SK-N-SH (cell line): Measurements from ENCODE around the gene RAP2A. TPM values are rescaled to one million over a fixed set of nuclear protein-coding genes. Genes with fewer than 3 reads are reported as not detected.

Experiments
- CTCF ChIA-PET: fragments of 300-600, 350-600 bp; formaldehyde crosslinking; extraction: SDS; loops from one replicate; lab custom pipeline; 2021; lab: Yijun Ruan, JAX
- POLR2A ChIA-PET: fragments of 350-600 bp; sonication (Branson Sonifier 250); formaldehyde crosslinking; extraction: SDS; loops from one replicate; lab custom pipeline; 2020; ENCODE audit warnings: antibody characterized with exemption, inconsistent platforms; lab: Yijun Ruan, JAX
- DNase-seq: peaks from one replicate; pipeline ENCODE4 v3.0.0; 2012
- H2AFZ ChIP-seq: fragments of 200-600 bp; sonication (generic); 2 replicates; pipeline ENCODE4 v1.8.1; 2016; ENCODE audit warnings: antibody characterized with exemption, mild to moderate bottlenecking, low read depth
- H3F3A ChIP-seq: fragments of 200-600 bp; sonication (generic); replicated peaks from 2 replicates; pipeline ENCODE3; 2016; ENCODE audit warnings: antibody characterized with exemption, mild to moderate bottlenecking; ENCODE audit not compliant: insufficient read depth
- H3K27ac ChIP-seq, 2 experiments: fragments of 200-500 bp in 1 of 2; fragments of 200-600 bp in 1 of 2; sonication (Bioruptor generic) in 1 of 2; sonication (generic), shearing (Covaris generic) in 1 of 2; 2 replicates each; pipeline versions ENCODE4 v1.5.1 to v1.6.1; 2014 to 2016; ENCODE audit warnings: low read depth in 2 of 2, inconsistent platforms in 1 of 2, low read length in 1 of 2, mild to moderate bottlenecking in 1 of 2, mixed read lengths in 1 of 2
- H3K27me3 ChIP-seq: fragments of 200-600 bp; sonication (generic), shearing (Covaris generic); 2 replicates; pipeline ENCODE4 v1.6.1; 2016; ENCODE audit warnings: mixed run types; ENCODE audit not compliant: insufficient read depth
- H3K36me3 ChIP-seq, 2 experiments: fragments of 200-500 bp in 1 of 2; fragments of 200-600 bp in 1 of 2; sonication (Bioruptor generic) in 1 of 2; sonication (generic) in 1 of 2; replicated peaks in 1 of 2; 2 replicates each; pipeline versions ENCODE3 to v1.5.1; 2014 to 2016; ENCODE audit warnings: low read length in 1 of 2, mild to moderate bottlenecking in 1 of 2; ENCODE audit not compliant: insufficient read depth in 2 of 2, control insufficient read depth in 1 of 2
- H3K4me1 ChIP-seq, 2 experiments: fragments of 200-500 bp in 1 of 2; fragments of 200-600 bp in 1 of 2; sonication (Bioruptor generic) in 1 of 2; sonication (generic), shearing (Covaris generic) in 1 of 2; 2 replicates each; pipeline versions ENCODE4 v1.5.1 to v1.6.1; 2014 to 2016; ENCODE audit warnings: low read depth in 1 of 2, low read length in 1 of 2, mixed run types in 1 of 2; ENCODE audit not compliant: insufficient read depth in 2 of 2, control insufficient read depth in 1 of 2
- H3K4me2 ChIP-seq: fragments of 200-600 bp; sonication (generic), shearing (Covaris generic); 2 replicates; pipeline ENCODE4 v1.6.1; 2017; ENCODE audit warnings: mixed run types
- H3K4me3 ChIP-seq, 2 experiments: fragments of 200-500 bp in 1 of 2; fragments of 200-600 bp in 1 of 2; sonication (Bioruptor generic) in 1 of 2; sonication (generic), shearing (Covaris generic) in 1 of 2; 2 replicates each; pipeline versions ENCODE4 v1.5.1 to v1.8.1; 2014 to 2016; ENCODE audit warnings: low read depth in 2 of 2, inconsistent platforms in 1 of 2, low read length in 1 of 2, mild to moderate bottlenecking in 1 of 2, mixed read lengths in 1 of 2, moderate library complexity in 1 of 2
- H3K79me2 ChIP-seq: fragments of 200-600 bp; sonication (generic); 2 replicates; pipeline ENCODE4 v1.8.1; 2017; ENCODE audit warnings: mild to moderate bottlenecking; ENCODE audit not compliant: insufficient read depth
- H3K9ac ChIP-seq: fragments of 200-600 bp; sonication (generic); 2 replicates; pipeline ENCODE4 v1.6.1; 2017; ENCODE audit warnings: mixed run types
- H3K9me2 ChIP-seq: fragments of 200-600 bp; sonication (generic); 2 replicates; pipeline ENCODE4 v1.6.1; 2017; ENCODE audit warnings: mixed run types
- H3K9me3 ChIP-seq: fragments of 200-600 bp; sonication (generic); 2 replicates; pipeline ENCODE4 v1.6.1; 2017; ENCODE audit warnings: mixed run types, mild to moderate bottlenecking, moderate library complexity
- H4K20me1 ChIP-seq: fragments of 200-600 bp; sonication (generic); 2 replicates; pipeline ENCODE4 v1.6.1; 2017; ENCODE audit warnings: mild to moderate bottlenecking, mixed run types; ENCODE audit not compliant: insufficient read depth
- CHD2 ChIP-seq: fragments of 150-350 bp; IDR thresholded peaks from 2 replicates; pipeline ENCODE4 v1.6.1; 2018; ENCODE audit warnings: low read length; ENCODE audit not compliant: partially characterized antibody
- ELF1 ChIP-seq: IDR thresholded peaks from 2 replicates; pipeline ENCODE4 v1.4.0; 2012
- EP300 ChIP-seq, 2 experiments: IDR thresholded peaks; 2 replicates each; pipeline versions ENCODE4 v1.4.0 to v1.6.1; 2012; ENCODE audit warnings: borderline replicate concordance in 1 of 2, low read depth in 1 of 2, low read length in 1 of 2
- EZH2phosphoT487 ChIP-seq: fragments of 200-600 bp; sonication (generic); IDR thresholded peaks from 2 replicates; pipeline ENCODE4 v1.6.1; 2017; ENCODE audit warnings: low read depth, mixed run types, mild to moderate bottlenecking, antibody characterized with exemption, moderate library complexity, borderline replicate concordance
- FOSL2 ChIP-seq: IDR thresholded peaks from 2 replicates; pipeline ENCODE4 v1.4.0; 2012; ENCODE audit warnings: low read depth, mild to moderate bottlenecking, moderate library complexity, borderline replicate concordance
- FOXJ3 ChIP-seq: sonication (generic); formaldehyde crosslinking; IDR thresholded peaks from 2 replicates; pipeline ENCODE4 v1.5.1; 2020; ENCODE audit warnings: mild to moderate bottlenecking, missing genetic modification reagents
- GABPA ChIP-seq: IDR thresholded peaks from 2 replicates; pipeline ENCODE4 v1.4.0; 2012; ENCODE audit warnings: low read depth, mild to moderate bottlenecking
- MEF2A ChIP-seq: IDR thresholded peaks from 2 replicates; pipeline ENCODE4 v1.4.0; 2012; ENCODE audit warnings: low read depth, borderline replicate concordance
- MXI1 ChIP-seq: IDR thresholded peaks from 2 replicates; pipeline ENCODE4 v1.6.1; 2012; ENCODE audit warnings: mild to moderate bottlenecking, low read depth, low read length, improper control_type of control experiment
- NFIC ChIP-seq: IDR thresholded peaks from 2 replicates; pipeline ENCODE4 v1.4.0; 2012; ENCODE audit warnings: borderline replicate concordance
- NRF1 ChIP-seq: IDR thresholded peaks from 2 replicates; pipeline ENCODE4 v1.6.1; 2012; ENCODE audit warnings: low read depth, mild to moderate bottlenecking, low read length
- REST ChIP-seq: IDR thresholded peaks from 2 replicates; pipeline ENCODE4 v1.6.1; 2012; ENCODE audit warnings: mild to moderate bottlenecking, low read depth, low read length, moderate library complexity
- SMC3 ChIP-seq: IDR thresholded peaks from 2 replicates; pipeline ENCODE4 v1.6.1; 2012; ENCODE audit warnings: low read depth, low read length, improper control_type of control experiment
- TAF1 ChIP-seq: IDR thresholded peaks from 2 replicates; pipeline ENCODE4 v1.6.1; 2012; ENCODE audit warnings: low read depth, mild to moderate bottlenecking, low read length, moderate library complexity, borderline replicate concordance
- YY1 ChIP-seq: IDR thresholded peaks from 2 replicates; pipeline ENCODE4 v1.4.0; 2012; ENCODE audit warnings: low read depth, mild to moderate bottlenecking
- WGBS: methylation state at CpG from one replicate; pipeline ENCODE4 v1.1.6; 2017; ENCODE audit warnings: low lambda C conversion rate; 5-methylcytosine and 5-hydroxymethylcytosine counted together
- polyA plus RNA-seq, 3 experiments: library from polyadenylated mRNA; depleted of rRNA; stranded (reverse); fragments of >200 nt; gene quantifications; 2 replicates each; pipeline ENCODE4 v1.2.3, GENCODE V29; 2012
- TF ChIP-seq, protein P1 (sequence below): IDR thresholded peaks from 2 replicates; pipeline ENCODE4 v1.4.0; 2012; ENCODE audit warnings: low read depth, borderline replicate concordance

Gene RAP2A
- polyA plus RNA-seq, 1 of the 3 experiments (the other 2 are of a cell fraction), result 6.5 TPM

DNA sequence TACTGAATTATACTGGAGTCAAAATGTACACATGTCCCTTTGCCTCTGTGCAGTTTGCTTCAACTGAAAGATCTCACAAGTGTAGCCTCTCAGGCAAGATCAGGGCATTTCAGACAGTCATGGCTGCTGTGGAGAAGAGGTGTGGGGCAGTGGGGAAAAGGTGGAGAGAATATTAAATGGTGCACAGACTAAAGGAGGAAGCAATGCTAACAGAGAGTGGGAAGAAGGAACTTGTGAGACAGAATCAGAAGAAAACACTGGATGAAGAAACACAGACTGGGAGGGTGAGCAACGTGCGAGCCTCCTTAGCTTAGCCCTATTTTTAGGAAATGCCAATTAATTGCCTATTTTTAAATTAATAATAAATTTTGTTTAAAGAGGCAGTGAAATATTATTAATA lies 49.6 kb upstream of the RAP2A start (continued):
- TF ChIP-seq REST (no peak), NRF1 (no peak), YY1 (no peak)

DNA sequence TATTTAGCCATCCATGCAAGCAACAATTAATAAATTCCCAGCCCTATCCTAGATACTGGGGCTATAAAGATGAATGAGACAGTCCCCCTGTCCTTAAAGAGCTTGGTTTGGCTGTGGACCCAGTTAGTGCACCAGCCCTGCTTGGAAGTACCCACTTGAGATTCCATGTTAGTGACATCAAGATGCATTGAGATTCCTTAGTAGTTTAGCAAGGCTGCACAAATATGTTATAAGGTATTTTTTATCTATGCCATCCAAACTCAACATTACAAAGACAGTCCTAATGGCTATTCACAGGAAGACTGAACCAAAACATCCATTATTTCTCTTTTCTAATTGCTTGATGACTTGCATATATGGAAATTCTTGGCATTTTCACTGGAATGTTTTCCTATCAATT lies 48.8 kb upstream of the RAP2A start:
- H3K9me2 ChIP-seq, result no peaks in the 10 kb centered on the region
- no peak for DNase-seq
- H3K9me3 ChIP-seq, result no peaks in the 10 kb centered on the region
- H3K79me2 ChIP-seq, result peaks cover 15% of the 10 kb centered on the region
- H3K9ac ChIP-seq, result no peak overlapping the region
- no peak overlapping the region for H2AFZ ChIP-seq
- ChIA-PET POLR2A (no interaction called here), CTCF (interaction anchor here (0.6 kb wide), 1 partner anchor 357 kb away, joined by 3 read pairs; no protein-coding TSS in a partner anchor)
- peaks cover 39 to 65% of the 10 kb centered on the region in 2 experiments for H3K36me3 ChIP-seq
- peak overlapping the region in 1 of 2 experiments; percentile 25; a peak in 2 of 4 replicates for H3K27ac ChIP-seq
- TF ChIP-seq CHD2, result no peak
- TF ChIP-seq NFIC, result peak; percentile 19; the same call in 1 of the 2 replicates
- no peak for TF ChIP-seq SMC3
- TF ChIP-seq GABPA, result no peak
- no peak overlapping the region for H3K4me3 ChIP-seq
- H3F3A ChIP-seq, result peaks cover 34% of the 10 kb centered on the region
- H3K4me1 ChIP-seq, result peaks cover 7 to 11% of the 10 kb centered on the region in 2 experiments; a peak in 3 of 4 replicates
- H3K27me3 ChIP-seq, result no peaks in the 10 kb centered on the region
- no peak overlapping the region for H3K4me2 ChIP-seq
- H4K20me1 ChIP-seq, result peaks cover 2% of the 10 kb centered on the region; the same call in 1 of the 2 replicates

GRCh38 chr13:97385854-97386253 lies 48.1 kb upstream of the RAP2A start:
- TF ChIP-seq MEF2A (no peak), FOSL2 (no peak; the same call in 1 of the 2 replicates), CHD2 (no peak), FOXJ3 (CRISPR knock-in tag) (no peak), ELF1 (no peak), EZH2phosphoT487 (no peak), MXI1 (no peak), REST (no peak), GABPA (no peak), TAF1 (no peak), EP300 (IDR thresholded peaks at IDR 0.05; ENCODE audit: borderline replicate concordance in 1 of 2, low read depth in 1 of 2, low read length in 1 of 2) (no peak), NFIC (no peak)
- TF ChIP-seq, protein P1, sequence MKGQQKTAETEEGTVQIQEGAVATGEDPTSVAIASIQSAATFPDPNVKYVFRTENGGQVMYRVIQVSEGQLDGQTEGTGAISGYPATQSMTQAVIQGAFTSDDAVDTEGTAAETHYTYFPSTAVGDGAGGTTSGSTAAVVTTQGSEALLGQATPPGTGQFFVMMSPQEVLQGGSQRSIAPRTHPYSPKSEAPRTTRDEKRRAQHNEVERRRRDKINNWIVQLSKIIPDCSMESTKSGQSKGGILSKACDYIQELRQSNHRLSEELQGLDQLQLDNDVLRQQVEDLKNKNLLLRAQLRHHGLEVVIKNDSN, result no peak
- ChIA-PET CTCF (no interaction called here), POLR2A (no interaction called here)
- Histone ChIP-seq H3K4me2 (no peak overlapping the region), H3F3A (peaks cover 40% of the 10 kb centered on the region), H3K79me2 (peaks cover 15% of the 10 kb centered on the region), H3K9ac (no peak overlapping the region), H3K9me3 (no peaks in the 10 kb centered on the region), H3K4me3 (no peak overlapping the region), H3K27ac (no peak overlapping the region), H3K4me1 (peaks cover 7 to 16% of the 10 kb centered on the region in 2 experiments; a peak in 3 of 4 replicates), H3K9me2 (no peaks in the 10 kb centered on the region), H2AFZ (no peak overlapping the region), H4K20me1 (peaks cover 2% of the 10 kb centered on the region; the same call in 1 of the 2 replicates), H3K27me3 (no peaks in the 10 kb centered on the region), H3K36me3 (peaks cover 39 to 67% of the 10 kb centered on the region in 2 experiments)
- DNase-seq, result no peak
- 100% methylated on average over 3 of the region's 3 CpGs for WGBS
